Prostate gland (tissue), 2 donors: ENCODE results near the gene AKAP13. TPM values are rescaled to one million over a fixed set of nuclear protein-coding genes. Genes with fewer than 3 reads are reported as not detected.

Experiments
- DNase-seq: peaks from one replicate; pipeline ENCODE4 v3.0.0-alpha.2; 2019; ENCODE audit warnings: low spot score
- H3K27ac ChIP-seq, 2 donors: fragments of 200-600 bp; sonication (generic); 2 replicates each; pipeline ENCODE4 v1.5.1; 2017 to 2019
- H3K27me3 ChIP-seq: fragments of 200-600 bp; sonication (generic); replicated peaks from 2 replicates; pipeline ENCODE4 v1.5.1; 2019; ENCODE audit not compliant: insufficient read depth
- H3K36me3 ChIP-seq, 2 donors: fragments of 200-600 bp; sonication (generic); 1 replicate in 1 of 2; 2 replicates in 1 of 2; pipeline versions ENCODE4 v1.5.1 to v1.8.1; 2017 to 2019
- H3K4me1 ChIP-seq: fragments of 200-600 bp; sonication (generic); replicated peaks from 2 replicates; pipeline ENCODE4 v1.5.1; 2019
- H3K4me3 ChIP-seq, 2 donors: fragments of 200-600 bp; sonication (generic); 2 replicates each; pipeline ENCODE4 v1.5.1; 2017 to 2019
- H3K9me3 ChIP-seq: fragments of 200-600 bp; sonication (generic); 2 replicates; pipeline ENCODE4 v1.5.1; 2017
- CTCF ChIP-seq, 4 experiments: fragments of 200-600 bp in 2 of 4; fragments of 450-650 bp in 2 of 4; sonication (generic) in 2 of 4; IDR thresholded peaks; 1 replicate in 3 of 4; 2 replicates in 1 of 4; pipeline ENCODE4 v1.5.1; 2016 to 2019; ENCODE audit warnings: antibody characterized with exemption in 4 of 4, mild to moderate bottlenecking in 2 of 4, moderate library complexity in 2 of 4
- POLR2A ChIP-seq: fragments of 450-650 bp; IDR thresholded peaks from one replicate; pipeline ENCODE4 v1.6.1; 2016; ENCODE audit warnings: antibody characterized with exemption, mild to moderate bottlenecking
- POLR2AphosphoS5 ChIP-seq: sonication (generic); formaldehyde crosslinking; IDR thresholded peaks from one replicate; pipeline ENCODE4 v1.6.1; 2017; ENCODE audit warnings: antibody characterized with exemption
- WGBS: methylation state at CpG from one replicate; pipeline ENCODE4 v1.1.5; 2018; 5-methylcytosine and 5-hydroxymethylcytosine counted together
- intact Hi-C: fragments of 100-400 bp; cut with DNase I; formaldehyde crosslinking; loops from one replicate; pipeline ENCODE4 v1.14.2; 2022
- total RNA-seq, 2 donors: library from RNA; depleted of rRNA; stranded (reverse); fragments of >200 nt; gene quantifications; one replicate each; pipeline ENCODE4 v1.1.0, GENCODE V29; 2016

The AKAP13 gene
- total RNA-seq, 2 donors from 2014 or later = 102 to 195 TPM

- Histone ChIP-seq H3K36me3 (no peaks in the 10 kb centered on the region), H3K27ac (no peak overlapping the region), H3K4me1 (no peaks in the 10 kb centered on the region), H3K4me3 (no peak overlapping the region), H3K9me3 (no peaks in the 10 kb centered on the region), H3K27me3 (no peaks in the 10 kb centered on the region)
- no peak for TF ChIP-seq POLR2AphosphoS5
- no peak for TF ChIP-seq POLR2A
- no peak for TF ChIP-seq CTCF (IDR thresholded peaks at IDR 0.05)
- no peak for DNase-seq
- intact Hi-C loops = loop anchor here (10.0 kb wide), 1 partner anchor 239 kb away; no protein-coding TSS in a partner anchor
- WGBS = 97% methylated on average over 4 of the region's 4 CpGs
Observed at GRCh38 chr15:85595804-85596536, 215.6 kb downstream of the AKAP13 start.

GRCh38 chr15:85597155-85597815 is 216.9 kb downstream of the AKAP13 start:
- TF ChIP-seq CTCF (IDR thresholded peaks at IDR 0.05) (no peak), POLR2AphosphoS5 (no peak), POLR2A (no peak)
- intact Hi-C loops = loop anchor here (10.0 kb wide), 1 partner anchor 238 kb away; no protein-coding TSS in a partner anchor
- DNase-seq = no peak
- Histone ChIP-seq H3K36me3 (no peaks in the 10 kb centered on the region), H3K27me3 (no peaks in the 10 kb centered on the region), H3K4me1 (no peaks in the 10 kb centered on the region), H3K9me3 (no peaks in the 10 kb centered on the region), H3K4me3 (no peak overlapping the region), H3K27ac (no peak overlapping the region)
- WGBS = 61% methylated on average over 2 of the region's 2 CpGs

GRCh38 chr15:85598219-85598618 is 217.8 kb downstream of the AKAP13 start:
- WGBS = 79% methylated on average over 4 of the region's 4 CpGs
- DNase-seq = no peak
- H3K4me1 ChIP-seq = no peaks in the 10 kb centered on the region

GRCh38 chr15:85598718-85599398 is 218.5 kb downstream of the AKAP13 start:
- Histone ChIP-seq H3K4me1 (no peaks in the 10 kb centered on the region), H3K27me3 (no peaks in the 10 kb centered on the region), H3K4me3 (no peak overlapping the region), H3K9me3 (no peaks in the 10 kb centered on the region), H3K27ac (no peak overlapping the region), H3K36me3 (no peaks in the 10 kb centered on the region)
- TF ChIP-seq POLR2AphosphoS5 (no peak), POLR2A (no peak), CTCF (IDR thresholded peaks at IDR 0.05) (no peak)
- DNase-seq = no peak
- 87% methylated on average over 5 of the region's 5 CpGs for WGBS
- intact Hi-C loops = loop anchor here (10.0 kb wide), 1 partner anchor 236 kb away; no protein-coding TSS in a partner anchor

More at GRCh38 chr15:85598219-85598618, 217.8 kb downstream of the AKAP13 start:
- Histone ChIP-seq H3K9me3 (no peaks in the 10 kb centered on the region), H3K27me3 (no peaks in the 10 kb centered on the region), H3K36me3 (no peaks in the 10 kb centered on the region), H3K27ac (no peak overlapping the region), H3K4me3 (no peak overlapping the region)
- intact Hi-C loops = loop anchor here (10.0 kb wide), 1 partner anchor 237 kb away; no protein-coding TSS in a partner anchor
- TF ChIP-seq POLR2AphosphoS5 (no peak), POLR2A (no peak), CTCF (IDR thresholded peaks at IDR 0.05) (no peak)
